ENCODE data around the gene CTNNA3. TPM values are rescaled to one million over a fixed set of nuclear protein-coding genes. Genes with fewer than 3 reads are reported as not detected.

The CTNNA3 gene
- total RNA-seq, 1 experiment from 2014 or later: 0.32 TPM

DNA sequence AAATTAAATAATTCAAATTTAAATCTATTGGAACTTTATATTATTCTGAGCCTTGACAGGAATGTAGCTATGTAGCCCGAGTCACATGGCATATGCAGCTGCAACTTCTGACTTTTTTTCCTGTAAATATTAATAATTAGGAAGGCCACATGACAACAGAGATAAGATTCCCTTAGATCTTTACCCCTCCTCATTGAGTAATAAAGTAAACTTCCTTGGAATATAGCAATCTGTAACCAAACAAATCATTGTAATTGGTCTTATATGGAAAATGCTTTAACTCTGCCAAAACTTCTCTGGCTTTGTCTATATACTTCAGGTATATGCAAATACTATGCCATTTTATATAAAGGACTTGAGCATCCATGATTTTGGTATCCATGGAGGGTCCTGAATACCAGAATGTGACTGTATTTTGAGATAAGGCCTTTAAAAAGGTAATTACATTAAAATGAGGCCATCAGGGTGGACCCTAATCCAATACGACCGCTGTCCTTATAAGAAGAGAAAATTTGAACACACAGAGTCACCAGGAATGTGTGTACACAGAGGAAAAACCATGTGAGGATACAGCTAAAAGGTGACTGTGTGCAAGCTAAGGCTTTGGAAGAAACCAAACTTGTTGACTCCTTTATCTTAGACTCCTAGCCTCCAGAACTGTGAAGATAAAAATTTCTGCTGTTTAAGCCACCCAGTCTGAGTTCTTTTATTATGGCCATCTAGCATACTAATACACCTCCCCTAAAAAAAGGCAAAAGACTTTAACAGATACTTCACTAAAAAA is 222.0 kb downstream of the CTNNA3 start:
- Histone ChIP-seq H3K27me3 (ENCODE audit: insufficient read depth, low read length) (no peaks in the 10 kb centered on the region), H3K9me2 (ENCODE audit: insufficient read depth) (no peaks in the 10 kb centered on the region), H3K9ac (ENCODE audit: low read length) (no peak overlapping the region), H3K4me1 (ENCODE audit: control insufficient read depth in 1 of 2, insufficient read depth in 2 of 2, low read length in 2 of 2) (no peaks in the 10 kb centered on the region; a peak in 1 of 4 replicates), H3K4me3 (replicated peaks in 1 of 2; ENCODE audit: low read depth in 1 of 2, low read length in 2 of 2) (no peak overlapping the region), H4K20me1 (ENCODE audit: insufficient read depth) (no peaks in the 10 kb centered on the region), H3K9me3 (ENCODE audit: control insufficient read depth in 1 of 2, insufficient read depth in 1 of 2, low read depth in 1 of 2, low read length in 2 of 2) (no peaks in the 10 kb centered on the region; a peak in 1 of 4 replicates), H3K36me3 (ENCODE audit: control insufficient read depth in 1 of 2, insufficient read depth in 2 of 2, low read length in 2 of 2) (no peaks in the 10 kb centered on the region), H3K79me2 (ENCODE audit: insufficient read depth, low read length) (no peaks in the 10 kb centered on the region), H2AFZ (ENCODE audit: low read depth, low read length, poor library complexity, severe bottlenecking) (no peak overlapping the region), H3K4me2 (ENCODE audit: low read length) (no peak overlapping the region), H3K27ac (ENCODE audit: low read depth, low read length) (no peak overlapping the region)
- no TSS peak for BruUV-seq (replicated peaks)
- ATAC-seq: no peak
- RAD21 ChIA-PET (ENCODE audit: low non-redundant PET in 1 of 2, low total read pairs in 2 of 2, uncharacterized antibody in 2 of 2, unreplicated experiment in 2 of 2): no interaction called here
- DNase-seq (ENCODE audit: low read depth, low spot score): no peak
- intact Hi-C loops (cut with micrococcal nuclease): no loop called here
- CTCF ChIA-PET: no interaction called here
- TF ChIP-seq ZFX (IDR thresholded peaks at IDR 0.05) (no peak), POLR2AphosphoS5 (IDR thresholded peaks at IDR 0.05; ENCODE audit: low read depth, low read length) (no peak), FOSL1 (IDR thresholded peaks at IDR 0.05; ENCODE audit: low read depth) (no peak), POLR2A (IDR thresholded peaks at IDR 0.05; ENCODE audit: borderline replicate concordance, extremely low read depth, insufficient read depth, insufficient read length) (no peak), CEBPB (IDR thresholded peaks at IDR 0.05; ENCODE audit: low read depth) (no peak), EGR1 (IDR thresholded peaks at IDR 0.05; ENCODE audit: low read depth) (no peak), ELF1 (IDR thresholded peaks at IDR 0.05; ENCODE audit: borderline replicate concordance, low read depth) (no peak), SIN3A (IDR thresholded peaks at IDR 0.05; ENCODE audit: low read depth) (no peak), SP1 (IDR thresholded peaks at IDR 0.05; ENCODE audit: low read depth) (no peak), REST (IDR thresholded peaks at IDR 0.05; ENCODE audit: low read depth) (no peak), CTCF (IDR thresholded peaks at IDR 0.05 in 2 of 3, conservative IDR thresholded peaks at IDR 0.05 in 1 of 3; ENCODE audit: borderline replicate concordance in 1 of 3, insufficient read depth in 1 of 3, low read depth in 2 of 3, low read length in 2 of 3) (no peak), MAX (IDR thresholded peaks at IDR 0.05) (no peak)
- POLR2A ChIA-PET: no interaction called here
